Activated naive CD4-positive, alpha-beta T cell treated with anti-CD3 and anti-CD28 coated beads, Interleukin-2, amount 50 U/mL, for 72 hours (primary cell): ENCODE measurements around the gene PIBF1. TPM values are rescaled to one million over a fixed set of nuclear protein-coding genes. Genes with fewer than 3 reads are reported as not detected.
"Not testable (repeated sequence)": the region's sequence is repeated elsewhere in the genome, so short reads cannot be mapped to it uniquely, and the experiment has no call there.

ENCODE experiments used
- ATAC-seq, 2 donors: fragments of 150-1000 bp; cut with Tn5 transposase; 2 replicates each; pipeline ENCODE4 v1.10.0; 2021; ENCODE audit warnings: mild to moderate bottlenecking in 2 of 2, moderate library complexity in 2 of 2
- DNase-seq, 2 donors: peaks; one replicate each; pipeline ENCODE4 v3.0.0; 2021 to 2022; ENCODE audit warnings: low spot score in 2 of 2
- H3K27ac Mint-ChIP-seq, 2 donors: one replicate each; pipeline ENCODE4 v1.8.0; 2022; ENCODE audit warnings: mild to moderate bottlenecking in 2 of 2, mixed read lengths in 2 of 2
- H3K36me3 Mint-ChIP-seq, 2 donors: one replicate each; pipeline ENCODE4 v1.8.0; 2022; ENCODE audit warnings: mixed read lengths in 2 of 2
- H3K9me3 Mint-ChIP-seq, 2 donors: one replicate each; pipeline ENCODE4 v1.8.0; 2022; ENCODE audit warnings: mixed read lengths in 2 of 2
- total RNA-seq, 2 donors: library from RNA; stranded (reverse); gene quantifications; one replicate each; pipeline ENCODE4 v1.2.3, GENCODE V29; 2022

Gene PIBF1
- total RNA-seq, 2 donors from 2014 or later, result 26.2 to 28.9 TPM

GRCh38 chr13:72805676-72806346, 23.9 kb downstream of the PIBF1 start:
- Mint-ChIP-seq H3K9me3 (no peaks in the 10 kb centered on the region), H3K27ac (no peak overlapping the region), H3K36me3 (peaks cover 2 to 35% of the 10 kb centered on the region in 2 donors)
- DNase-seq (no peak), ATAC-seq (no peak)

- H3K36me3 Mint-ChIP-seq, result peaks cover 0 to 32% of the 10 kb centered on the region in 2 donors
- H3K27ac Mint-ChIP-seq, ATAC-seq, DNase-seq, H3K9me3 Mint-ChIP-seq: not testable (repeated sequence)
These were observed 24.6 kb downstream of the PIBF1 start for GRCh38 chr13:72806514-72806913.

GRCh38 chr13:72808917-72809500, 27.1 kb downstream of the PIBF1 start:
- no peak overlapping the region for H3K27ac Mint-ChIP-seq
- DNase-seq (no peak), ATAC-seq (no peak)
- H3K9me3 Mint-ChIP-seq, result no peaks in the 10 kb centered on the region
- H3K36me3 Mint-ChIP-seq, result peaks cover 0 to 23% of the 10 kb centered on the region in 2 donors

- DNase-seq, result no peak
These were observed 38.4 kb downstream of the PIBF1 start for GRCh38 chr13:72820156-72820897.

GRCh38 chr13:72820898-72821279, 39.0 kb downstream of the PIBF1 start:
- Mint-ChIP-seq H3K36me3 (peaks cover 4 to 29% of the 10 kb centered on the region in 2 donors), H3K9me3 (no peaks in the 10 kb centered on the region), H3K27ac (no peak overlapping the region)
- no peak for DNase-seq
- no peak for ATAC-seq

More at GRCh38 chr13:72820156-72820897, 38.4 kb downstream of the PIBF1 start:
- H3K36me3 Mint-ChIP-seq, result peaks cover 4 to 29% of the 10 kb centered on the region in 2 donors
- no peak for ATAC-seq
- no peak overlapping the region for H3K27ac Mint-ChIP-seq
- no peaks in the 10 kb centered on the region for H3K9me3 Mint-ChIP-seq

- ATAC-seq (no peak), DNase-seq (no peak)
- Mint-ChIP-seq H3K27ac (no peak overlapping the region), H3K36me3 (peaks cover 4 to 42% of the 10 kb centered on the region in 2 donors), H3K9me3 (no peaks in the 10 kb centered on the region)
These were observed 41.1 kb downstream of the PIBF1 start for GRCh38 chr13:72823081-72823480.

- Mint-ChIP-seq H3K9me3 (no peaks in the 10 kb centered on the region), H3K27ac (no peak overlapping the region), H3K36me3 (peaks cover 8 to 42% of the 10 kb centered on the region in 2 donors)
- no peak for DNase-seq
- ATAC-seq, result no peak
These were observed 41.8 kb downstream of the PIBF1 start for GRCh38 chr13:72823724-72824123.

GRCh38 chr13:72834601-72835000, 52.7 kb downstream of the PIBF1 start:
- Mint-ChIP-seq H3K9me3 (no peaks in the 10 kb centered on the region), H3K27ac (no peak overlapping the region), H3K36me3 (peaks cover 38 to 41% of the 10 kb centered on the region in 2 donors)
- DNase-seq (no peak), ATAC-seq (no peak)

- ATAC-seq (peak; percentile 54 to 79), DNase-seq (peak in 1 of 2 donors; percentile 23)
- H3K27ac Mint-ChIP-seq, result no peak overlapping the region
- peaks cover 6 to 14% of the 10 kb centered on the region in 2 donors for H3K36me3 Mint-ChIP-seq
- H3K9me3 Mint-ChIP-seq, result no peaks in the 10 kb centered on the region
These were observed 58.0 kb downstream of the PIBF1 start for GRCh38 chr13:72839831-72840426.

GRCh38 chr13:72842991-72843390, 61.1 kb downstream of the PIBF1 start:
- ATAC-seq (no peak), DNase-seq (no peak)
- Mint-ChIP-seq H3K9me3 (peaks cover 0 to 3% of the 10 kb centered on the region in 2 donors), H3K27ac (no peak overlapping the region), H3K36me3 (peaks cover 16 to 40% of the 10 kb centered on the region in 2 donors)

- not testable (repeated sequence) for DNase-seq, H3K27ac Mint-ChIP-seq, H3K9me3 Mint-ChIP-seq, ATAC-seq
- H3K36me3 Mint-ChIP-seq, result peaks cover 16 to 43% of the 10 kb centered on the region in 2 donors
These were observed 63.2 kb downstream of the PIBF1 start for GRCh38 chr13:72845148-72845547.

GRCh38 chr13:72849571-72849970, 67.6 kb downstream of the PIBF1 start:
- Mint-ChIP-seq H3K27ac (no peak overlapping the region), H3K36me3 (peaks cover 20 to 50% of the 10 kb centered on the region in 2 donors), H3K9me3 (peaks cover 0 to 3% of the 10 kb centered on the region in 2 donors)
- no peak for ATAC-seq
- DNase-seq, result no peak

- no peak for ATAC-seq
- Mint-ChIP-seq H3K36me3 (peaks cover 14 to 36% of the 10 kb centered on the region in 2 donors), H3K27ac (no peak overlapping the region), H3K9me3 (no peaks in the 10 kb centered on the region)
- no peak for DNase-seq
These were observed 69.2 kb downstream of the PIBF1 start for GRCh38 chr13:72850959-72851677.

- ATAC-seq (no peak), DNase-seq (no peak)
- no peak overlapping the region for H3K27ac Mint-ChIP-seq
- peaks cover 10 to 31% of the 10 kb centered on the region in 2 donors for H3K36me3 Mint-ChIP-seq
- H3K9me3 Mint-ChIP-seq, result no peaks in the 10 kb centered on the region
These were observed 69.7 kb downstream of the PIBF1 start for GRCh38 chr13:72851678-72852014.

- no peak overlapping the region for H3K27ac Mint-ChIP-seq
- ATAC-seq (no peak), DNase-seq (no peak)
- H3K36me3 Mint-ChIP-seq, result peaks cover 10 to 29% of the 10 kb centered on the region in 2 donors
- no peaks in the 10 kb centered on the region for H3K9me3 Mint-ChIP-seq
These were observed 70.3 kb downstream of the PIBF1 start for GRCh38 chr13:72852207-72852606.

GRCh38 chr13:72853000-72853399, 71.1 kb downstream of the PIBF1 start:
- H3K27ac Mint-ChIP-seq, result no peak overlapping the region
- peaks cover 10 to 21% of the 10 kb centered on the region in 2 donors for H3K36me3 Mint-ChIP-seq
- ATAC-seq (no peak), DNase-seq (no peak)
- H3K9me3 Mint-ChIP-seq, result no peaks in the 10 kb centered on the region
